GM21360 (cell line): ENCODE measurements around the gene PDE9A.
"Not testable (repeated sequence)": the region's sequence is repeated elsewhere in the genome, so short reads cannot be mapped to it uniquely, and the experiment has no call there.

ENCODE experiments used
- ATAC-seq: cut with Tn5 transposase; IDR thresholded peaks from one replicate; pipeline ENCODE4 v1.9.1; 2021; ENCODE audit warnings: mild to moderate bottlenecking, moderate library complexity; ENCODE audit not compliant: unreplicated experiment

PDE9A gene

DNA sequence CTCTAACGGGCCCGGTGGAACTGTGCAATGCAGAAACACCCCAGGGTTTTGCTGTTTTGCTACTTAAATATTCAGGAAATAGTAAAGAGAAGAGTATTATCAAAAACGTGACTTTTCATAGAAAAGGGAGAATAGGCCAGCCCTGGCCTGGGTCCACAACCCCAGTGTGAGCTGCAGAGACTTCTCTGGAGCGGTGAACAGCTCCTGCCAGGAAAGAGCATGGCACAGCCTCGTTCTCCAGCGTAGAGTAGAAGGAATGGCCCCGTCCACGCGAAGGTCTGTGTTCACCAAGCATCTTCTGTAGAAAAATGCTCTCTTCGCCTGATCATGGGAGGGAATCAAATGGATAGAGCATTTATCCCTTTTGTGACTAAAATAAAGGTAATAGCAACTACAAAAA lies 51.4 kb downstream of the PDE9A start:
- ATAC-seq = no peak

DNA sequence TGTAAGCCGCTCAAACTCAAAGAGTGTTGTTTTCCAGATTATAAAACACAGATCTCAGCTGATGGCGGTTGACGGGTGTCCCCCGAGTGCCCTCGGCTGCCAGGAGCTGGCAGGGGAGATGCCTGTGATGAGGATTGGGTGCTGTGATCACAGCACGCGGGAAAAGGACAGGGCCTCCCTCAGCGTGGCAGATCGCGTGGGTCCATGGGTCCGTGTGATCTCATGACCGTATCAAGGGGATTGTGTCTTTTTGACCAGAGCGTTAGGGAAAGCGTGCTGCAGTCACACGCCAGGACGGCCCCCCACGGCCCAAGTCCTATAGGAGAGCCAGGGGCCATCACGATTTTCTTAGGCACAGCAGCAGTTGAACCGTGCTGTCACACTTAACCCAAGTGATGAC lies 51.9 kb downstream of the PDE9A start:
- ATAC-seq = no peak

DNA sequence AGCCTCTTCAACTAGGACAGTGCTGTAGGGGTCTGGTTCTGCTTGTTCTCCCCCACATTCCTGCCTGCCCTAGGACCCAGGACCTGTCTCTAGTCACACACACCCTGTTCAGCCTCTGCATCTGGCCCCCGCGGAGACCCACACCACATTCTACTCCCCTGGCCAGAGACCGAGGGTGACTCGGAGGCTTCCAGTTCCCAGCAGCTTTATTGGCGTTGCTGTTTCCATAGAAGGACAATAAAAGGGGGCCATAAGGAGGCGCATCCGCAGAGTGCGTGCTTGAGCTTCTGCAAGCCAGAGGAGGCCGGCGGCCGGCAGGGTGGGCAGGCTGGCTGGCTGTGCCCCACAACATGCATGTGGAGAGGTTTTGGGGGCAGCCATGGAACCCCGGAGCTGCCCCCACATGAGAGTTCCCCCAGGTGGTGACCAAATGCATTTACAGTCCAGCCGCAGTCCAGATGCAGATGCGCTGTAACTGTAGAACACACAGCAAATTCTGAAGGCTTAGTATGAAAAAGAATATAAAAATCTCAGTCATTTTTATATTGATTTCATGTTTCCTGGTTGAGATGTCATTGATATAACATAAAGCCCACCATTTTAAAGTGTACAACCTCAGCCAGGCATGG lies 52.4 kb downstream of the PDE9A start:
- no peak for ATAC-seq

DNA sequence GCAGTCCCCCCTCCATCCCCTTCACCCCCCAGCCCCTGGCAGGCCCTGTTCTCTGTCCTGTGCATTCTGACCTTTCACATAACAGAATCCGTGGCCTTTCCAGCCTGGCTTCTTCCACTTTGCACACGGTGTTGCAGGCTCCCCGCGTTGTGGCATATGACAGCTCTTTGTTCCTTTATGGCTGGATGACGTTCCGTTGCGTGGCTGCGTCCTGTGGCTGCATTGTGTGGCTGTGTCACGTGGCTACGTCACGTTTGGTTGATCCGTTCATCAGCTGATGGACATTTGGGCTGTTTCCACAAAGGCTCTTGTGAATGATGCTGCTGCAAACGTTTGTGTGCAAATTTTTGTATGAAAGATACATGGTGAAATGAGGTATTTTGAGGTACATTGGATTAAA lies 53.3 kb downstream of the PDE9A start:
- no peak for ATAC-seq

DNA sequence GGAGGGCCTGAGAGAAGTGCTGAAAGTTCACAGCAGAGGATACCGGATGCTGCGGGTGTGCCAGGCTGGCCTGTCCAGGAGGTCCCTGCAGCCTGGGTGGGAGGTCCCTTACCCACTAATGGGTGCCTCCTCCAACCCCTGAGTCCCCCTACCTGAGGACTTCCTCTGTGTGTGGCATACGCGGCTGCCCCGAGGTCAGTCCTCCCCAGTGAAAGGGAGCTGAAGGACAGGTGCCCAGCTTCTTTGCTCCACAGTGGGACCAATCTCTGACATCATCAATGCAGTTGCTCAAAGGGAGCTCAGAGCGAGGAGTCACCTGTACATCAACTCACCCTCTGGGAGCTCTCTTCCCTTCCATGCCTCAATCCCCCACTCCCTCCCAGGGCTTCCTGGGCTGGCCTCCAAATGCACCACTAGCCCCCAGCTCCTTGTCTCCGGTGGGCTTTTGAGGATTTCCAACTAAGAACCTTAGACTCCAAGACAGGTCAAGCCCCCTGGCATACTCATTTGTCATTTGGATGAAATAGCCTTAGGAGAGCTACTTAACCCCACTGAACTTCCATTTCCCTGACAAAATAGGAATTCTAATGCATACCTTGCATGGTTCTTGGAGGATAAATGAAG lies 53.9 kb downstream of the PDE9A start:
- ATAC-seq = no peak

DNA sequence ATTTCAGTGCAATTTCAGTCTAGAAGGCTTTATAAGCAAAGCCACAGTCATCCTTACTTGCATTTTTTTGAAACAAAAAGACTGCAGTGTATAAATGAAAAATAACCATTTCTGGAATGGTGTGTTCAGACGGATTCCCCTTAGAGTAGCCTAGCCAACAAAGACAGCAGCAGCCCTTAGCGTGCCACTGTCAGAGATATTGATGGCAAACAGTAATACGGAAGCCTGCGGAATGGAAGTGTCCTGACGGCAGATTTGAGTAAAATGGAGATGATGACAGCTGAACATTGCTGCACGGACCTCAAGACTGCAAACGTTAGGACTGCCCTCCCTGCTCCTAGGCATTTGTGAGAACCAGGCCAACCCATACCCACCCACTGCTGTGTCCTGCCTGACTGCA lies 54.7 kb downstream of the PDE9A start:
- ATAC-seq = no peak

DNA sequence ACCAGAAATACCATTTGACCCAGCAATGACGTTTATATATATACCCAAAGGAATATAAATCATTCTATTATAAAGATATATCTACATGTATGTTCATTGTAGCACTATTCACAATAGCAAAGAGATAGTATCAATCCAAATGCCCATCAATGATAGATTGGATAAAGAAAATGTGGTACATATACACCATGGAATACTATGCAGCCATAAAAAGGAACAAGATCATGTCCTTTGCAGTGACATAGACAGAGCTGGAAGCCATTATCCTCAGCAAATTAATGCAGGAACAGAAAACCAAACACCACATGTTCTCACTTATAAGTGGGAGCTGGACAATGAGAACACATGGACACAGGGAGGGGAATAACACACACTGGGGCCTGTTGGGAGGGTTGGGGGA lies 55.5 kb downstream of the PDE9A start:
- ATAC-seq = not testable (repeated sequence)

DNA sequence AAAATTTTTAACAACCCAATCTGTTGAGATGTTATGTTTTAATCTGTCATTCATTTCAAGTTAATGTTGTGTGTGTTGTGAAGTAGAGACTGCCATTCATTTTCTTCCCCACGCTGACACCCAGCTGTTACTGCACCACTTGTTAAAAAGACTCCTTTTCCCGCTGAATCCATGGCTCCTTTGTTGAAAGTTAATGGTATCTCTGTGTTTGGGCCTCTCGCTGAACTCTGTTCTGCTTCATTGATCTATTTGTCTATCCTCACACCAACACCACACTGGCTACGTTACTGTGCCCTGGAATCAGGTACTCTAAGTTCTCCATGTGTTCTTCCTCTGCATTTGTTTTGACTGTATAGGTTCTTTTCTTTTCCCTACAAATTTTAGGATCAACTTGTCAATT lies 58.2 kb downstream of the PDE9A start:
- no peak for ATAC-seq

DNA sequence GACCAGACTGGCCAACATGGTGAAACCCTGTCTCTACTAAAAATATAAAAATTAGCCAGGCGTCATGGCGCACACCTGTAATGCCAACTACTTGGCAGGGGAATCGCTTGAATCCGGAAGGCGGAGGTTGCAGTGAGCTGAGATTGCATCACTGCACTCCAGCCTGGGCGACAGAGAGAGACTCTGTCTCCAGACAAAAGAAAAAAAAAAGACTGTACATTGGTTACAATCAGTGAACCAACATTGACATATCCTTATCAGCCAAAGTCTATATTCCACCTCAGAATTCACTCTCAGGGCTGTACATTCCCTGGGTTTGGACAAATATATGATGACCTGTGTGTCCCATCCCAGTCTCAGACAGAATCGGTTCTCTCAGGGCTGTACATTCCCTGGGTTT lies 62.0 kb downstream of the PDE9A start:
- not testable (repeated sequence) for ATAC-seq

DNA sequence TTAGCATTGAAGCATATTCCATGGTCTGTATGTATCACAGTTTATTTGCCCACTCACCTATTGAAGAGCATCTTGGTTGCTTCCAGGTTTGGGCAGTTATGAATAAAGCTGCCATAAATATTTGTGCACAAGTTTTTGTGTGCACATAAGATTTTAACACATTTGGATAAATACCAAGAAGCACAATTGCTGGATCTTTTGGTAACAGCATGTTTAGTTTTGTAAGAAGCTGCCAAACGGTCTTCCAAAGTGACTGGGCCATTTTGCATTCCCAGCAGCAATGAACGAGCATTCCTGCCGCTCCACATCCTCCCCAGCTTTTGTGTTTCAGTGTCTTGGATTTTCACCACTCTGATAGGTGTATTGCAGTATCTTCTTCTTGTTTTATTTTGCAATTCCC lies 62.7 kb downstream of the PDE9A start:
- no peak for ATAC-seq

DNA sequence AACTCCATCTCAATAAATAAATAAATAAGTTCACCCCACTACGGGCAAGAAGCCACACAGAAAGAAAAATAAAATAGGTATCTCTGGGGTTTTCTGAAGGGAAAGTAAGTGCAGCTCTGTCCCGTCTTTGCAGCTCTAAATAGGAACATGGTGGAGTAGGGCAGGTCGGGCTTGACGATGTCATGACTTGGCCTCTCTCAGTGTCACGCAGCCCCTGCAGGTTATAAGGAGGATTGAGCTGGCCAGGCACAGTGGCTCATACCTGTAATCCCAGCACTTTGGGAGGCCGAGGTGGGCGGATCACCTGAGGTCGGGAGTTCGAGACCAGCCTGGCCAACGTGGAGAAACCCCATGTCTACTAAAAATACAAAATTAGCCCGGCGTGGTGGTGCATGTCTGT lies 67.1 kb downstream of the PDE9A start:
- ATAC-seq = not testable (repeated sequence)

DNA sequence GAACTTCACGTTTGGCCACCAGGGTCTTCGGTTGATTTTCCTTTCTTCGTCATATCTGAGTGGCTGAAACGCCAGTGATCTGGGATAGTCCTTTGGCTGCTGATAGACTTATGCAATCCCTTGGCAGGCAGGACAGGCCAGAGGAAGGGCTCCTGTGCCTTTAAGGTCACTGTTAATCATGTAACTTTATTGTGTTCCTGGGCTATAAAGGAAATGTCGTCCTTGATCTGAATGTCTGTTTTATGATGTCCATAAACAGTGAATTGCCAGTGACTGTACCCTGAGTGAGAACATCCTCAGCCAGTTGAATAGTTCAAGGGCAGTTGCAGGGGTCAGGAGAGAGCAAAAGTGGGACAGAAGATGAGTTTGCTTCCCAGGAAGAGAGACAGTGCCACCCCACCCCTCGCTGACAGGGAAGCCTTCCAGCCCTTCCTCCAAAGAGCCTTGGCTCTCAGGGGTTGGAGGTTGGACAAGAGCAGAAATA lies 68.0 kb downstream of the PDE9A start:
- no peak for ATAC-seq

DNA sequence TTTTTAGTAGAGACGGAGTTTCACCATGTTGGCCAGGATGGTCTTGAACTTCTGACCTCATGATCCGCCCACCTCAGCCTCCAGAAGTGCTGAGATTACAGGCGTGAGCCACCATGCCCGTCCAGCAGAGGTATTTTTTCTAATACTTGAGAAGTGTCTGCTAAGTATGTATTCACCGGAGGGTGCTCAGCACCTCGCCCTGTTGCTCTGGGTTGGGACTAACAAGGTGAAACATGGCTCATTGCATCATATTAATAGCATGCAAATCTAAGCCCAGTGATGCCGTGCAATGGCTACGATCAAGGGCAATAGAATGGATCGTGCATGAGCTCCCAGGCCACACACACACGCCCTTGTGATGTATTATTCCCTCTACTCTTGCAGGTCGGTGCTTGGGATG lies 68.7 kb downstream of the PDE9A start:
- ATAC-seq = no peak

DNA sequence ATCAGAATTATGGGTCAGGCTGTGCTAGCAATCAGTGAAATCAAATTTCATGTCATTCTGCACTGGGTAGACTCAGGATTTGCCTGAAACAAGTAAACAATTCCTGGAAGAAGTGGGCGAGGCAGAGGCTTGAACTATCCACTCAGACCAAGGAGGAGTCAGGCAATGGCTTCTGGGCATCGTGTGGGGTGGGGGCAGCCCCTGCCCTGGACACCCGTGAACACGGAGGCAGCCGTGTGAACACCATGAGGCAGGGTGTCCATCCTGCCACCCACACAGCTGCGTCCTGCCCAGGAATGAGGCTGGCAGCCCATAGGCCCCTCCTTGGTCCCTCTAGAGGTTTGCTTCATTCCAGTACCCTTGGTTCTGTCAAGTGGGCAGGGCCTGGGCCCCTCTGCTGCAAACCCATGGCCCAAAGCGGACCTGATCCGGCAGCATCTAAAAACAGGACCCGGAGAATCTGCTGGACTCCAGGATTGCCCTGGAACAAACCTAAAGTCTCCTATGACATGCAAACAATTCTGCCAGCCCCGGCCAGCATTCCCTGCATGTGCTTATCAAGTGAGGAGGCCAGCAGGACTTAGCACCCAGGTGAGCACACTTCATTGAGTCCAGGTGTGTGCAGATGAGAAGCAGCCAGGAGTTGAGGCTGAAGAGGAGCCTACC lies 69.5 kb downstream of the PDE9A start:
- no peak for ATAC-seq

DNA sequence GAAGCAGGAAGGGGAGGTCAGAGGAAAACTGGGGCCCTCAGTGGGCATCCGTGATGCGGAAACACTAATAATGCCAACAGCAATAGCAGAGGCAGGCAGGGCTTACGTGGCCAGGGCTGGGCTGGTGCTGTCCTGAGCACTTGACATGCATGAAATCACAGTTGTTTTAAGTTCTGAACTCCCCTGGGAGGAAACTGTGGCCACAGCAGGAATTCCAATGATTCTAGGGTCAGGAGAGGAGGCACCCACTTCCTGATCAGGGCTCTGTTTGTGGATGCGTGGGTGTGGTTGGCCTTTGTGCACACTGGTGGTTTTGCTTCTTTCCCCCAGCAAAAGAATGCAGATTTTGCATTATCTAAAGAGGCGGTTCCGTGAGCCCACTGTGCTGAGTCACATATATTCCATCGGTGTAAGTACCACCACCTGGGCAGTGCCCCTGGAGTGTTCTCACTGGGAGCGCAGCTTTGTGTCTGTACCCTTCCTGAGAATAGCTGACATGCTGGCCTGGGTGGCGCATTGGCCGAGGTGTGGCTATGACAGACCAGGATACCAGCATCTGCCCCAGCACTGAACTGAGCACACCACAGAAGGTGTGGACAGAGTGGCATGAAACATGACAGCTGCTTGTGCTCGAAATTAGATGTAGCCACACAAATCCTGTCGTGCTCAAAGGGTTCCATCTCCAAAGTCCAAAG lies 71.0 kb downstream of the PDE9A start:
- no peak for ATAC-seq

DNA sequence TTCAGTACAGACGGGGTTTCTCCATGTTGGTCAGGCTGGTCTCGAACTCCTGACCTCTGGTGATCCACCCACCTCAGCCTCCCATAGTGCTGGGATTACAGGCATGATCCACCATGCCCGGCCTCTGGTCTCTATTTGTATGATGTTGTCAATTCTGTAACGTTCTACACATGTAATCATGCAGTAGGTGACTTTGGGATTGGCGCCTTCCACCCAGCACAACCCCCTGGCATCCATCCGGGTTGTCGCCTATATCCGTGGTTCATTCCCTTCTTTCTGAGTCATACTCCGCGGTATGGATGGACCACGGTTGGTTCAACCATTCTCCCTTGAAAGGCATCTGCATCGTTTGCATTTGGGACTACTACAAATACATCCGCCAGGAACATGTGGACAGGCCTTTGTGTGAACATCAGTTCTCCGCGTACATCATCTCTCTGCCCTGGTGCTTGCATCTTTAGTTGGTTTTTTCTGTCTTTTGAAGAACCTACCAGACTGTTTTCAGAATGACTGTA lies 72.1 kb downstream of the PDE9A start:
- no peak for ATAC-seq

DNA sequence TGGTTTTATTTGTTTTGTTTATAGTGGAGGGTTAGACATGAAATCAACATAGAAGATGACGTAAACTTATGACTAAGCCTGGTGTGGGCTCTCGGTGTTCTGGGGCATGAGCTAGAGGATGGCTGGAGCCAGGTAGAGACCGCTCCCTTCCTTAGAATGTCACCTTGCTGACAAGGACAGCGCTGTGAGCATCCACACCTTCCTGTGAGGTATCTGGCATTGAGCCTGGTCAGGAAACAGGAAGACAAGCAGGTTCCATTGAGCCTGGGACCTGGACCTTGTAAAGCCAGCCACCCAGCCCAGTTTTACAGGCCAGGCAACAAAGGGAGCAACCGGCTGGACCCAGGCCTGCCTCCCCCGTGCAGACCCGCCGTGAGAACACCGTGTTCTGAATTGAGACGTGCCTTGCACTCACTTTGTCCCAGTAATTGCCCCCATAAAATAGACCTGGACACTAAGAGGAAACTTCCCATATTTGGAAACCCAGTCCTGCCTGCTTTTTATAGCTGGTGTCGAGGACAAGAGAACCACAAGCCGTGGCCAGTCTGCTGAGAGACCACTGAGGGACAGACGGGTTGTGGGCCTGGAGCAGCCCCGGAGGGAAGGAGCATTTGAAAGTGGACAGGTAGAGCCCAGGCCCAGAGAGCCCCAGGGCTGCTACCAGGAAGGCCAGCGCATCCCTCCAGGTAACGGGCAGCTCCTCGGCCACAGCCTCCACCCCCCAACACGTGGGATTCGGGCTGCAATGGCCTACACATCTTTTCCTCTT lies 78.0 kb downstream of the PDE9A start:
- no peak for ATAC-seq

DNA sequence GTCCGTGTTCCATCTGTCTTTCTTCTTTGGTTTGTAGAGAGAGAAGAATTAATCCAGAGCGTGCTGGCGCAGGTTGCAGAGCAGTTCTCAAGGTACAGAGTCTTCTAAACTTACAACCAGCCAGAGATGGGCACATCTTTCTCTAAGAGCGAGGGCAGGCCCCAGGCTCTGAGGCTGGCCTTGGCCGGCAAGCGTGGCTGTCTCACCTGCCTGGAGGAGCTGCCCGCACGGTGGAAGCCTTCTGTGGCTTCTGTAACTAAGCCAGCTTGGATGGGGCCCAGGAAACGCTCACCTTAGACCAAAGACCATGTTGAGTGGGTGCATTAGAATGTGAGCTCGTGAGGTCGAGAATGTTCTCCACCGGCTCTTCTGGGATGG lies 78.6 kb downstream of the PDE9A start:
- no peak for ATAC-seq

DNA sequence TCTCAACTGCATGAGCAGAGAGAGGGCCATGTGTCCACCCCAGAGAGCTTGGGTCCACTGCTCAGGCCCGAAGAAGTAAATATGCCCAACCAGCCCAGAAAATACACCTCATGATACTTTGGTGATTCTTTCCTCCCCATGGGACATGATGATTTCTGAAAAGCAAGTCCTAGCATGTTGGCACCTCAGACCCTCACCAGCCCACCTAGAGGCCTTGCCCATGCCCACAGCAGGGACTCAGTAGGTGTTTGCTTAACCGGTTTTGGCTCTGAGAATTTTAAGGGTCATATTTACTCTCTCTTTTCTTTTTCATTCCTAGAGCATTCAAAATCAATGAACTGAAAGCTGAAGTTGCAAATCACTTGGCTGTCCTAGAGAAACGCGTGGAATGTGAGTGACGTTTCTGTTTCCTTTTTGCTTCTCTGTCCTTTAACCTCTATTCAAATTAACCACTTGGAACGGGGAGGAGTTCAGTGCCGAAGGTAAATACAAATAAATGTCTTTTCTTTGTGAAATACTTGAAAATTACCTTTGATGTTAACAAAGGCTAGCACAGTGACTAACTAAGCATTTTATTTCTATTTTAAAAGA lies 79.7 kb downstream of the PDE9A start:
- no peak for ATAC-seq

DNA sequence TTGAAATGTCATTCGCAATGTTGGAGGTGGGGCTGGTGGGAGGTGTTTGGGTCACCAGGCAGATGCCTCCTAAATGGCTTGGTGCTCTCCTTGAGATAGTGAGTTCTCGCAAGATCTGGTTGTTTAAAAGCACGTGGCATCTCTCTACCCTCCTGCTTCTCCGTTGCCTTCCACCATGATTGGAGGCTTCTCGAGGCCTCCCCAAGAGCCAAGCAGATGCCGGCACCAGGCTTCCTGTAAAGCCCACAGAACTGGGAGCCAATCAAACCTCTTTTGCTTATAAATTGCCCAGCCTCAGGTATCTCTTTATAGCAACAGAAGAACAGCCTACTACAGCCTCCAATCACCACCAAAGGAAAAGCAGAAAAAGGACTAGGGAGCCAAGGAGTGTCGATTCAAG lies 80.5 kb downstream of the PDE9A start:
- no peak for ATAC-seq
